ENCODE data around the gene SUPT4H1. TPM values are rescaled to one million over a fixed set of nuclear protein-coding genes. Genes with fewer than 3 reads are reported as not detected.

SUPT4H1 gene
- total and polyA plus RNA-seq, 9 of the 15 experiments (the other 6 are each of a cell fraction or from before 2014, with no cell fraction given): 62.1 to 320 (median 117) TPM

GRCh38 chr17:58328195-58329034 lies 23.6 kb downstream of the SUPT4H1 start, which contains the start of gene TSPOAP1 (continued):
- TF ChIP-seq, protein P1, sequence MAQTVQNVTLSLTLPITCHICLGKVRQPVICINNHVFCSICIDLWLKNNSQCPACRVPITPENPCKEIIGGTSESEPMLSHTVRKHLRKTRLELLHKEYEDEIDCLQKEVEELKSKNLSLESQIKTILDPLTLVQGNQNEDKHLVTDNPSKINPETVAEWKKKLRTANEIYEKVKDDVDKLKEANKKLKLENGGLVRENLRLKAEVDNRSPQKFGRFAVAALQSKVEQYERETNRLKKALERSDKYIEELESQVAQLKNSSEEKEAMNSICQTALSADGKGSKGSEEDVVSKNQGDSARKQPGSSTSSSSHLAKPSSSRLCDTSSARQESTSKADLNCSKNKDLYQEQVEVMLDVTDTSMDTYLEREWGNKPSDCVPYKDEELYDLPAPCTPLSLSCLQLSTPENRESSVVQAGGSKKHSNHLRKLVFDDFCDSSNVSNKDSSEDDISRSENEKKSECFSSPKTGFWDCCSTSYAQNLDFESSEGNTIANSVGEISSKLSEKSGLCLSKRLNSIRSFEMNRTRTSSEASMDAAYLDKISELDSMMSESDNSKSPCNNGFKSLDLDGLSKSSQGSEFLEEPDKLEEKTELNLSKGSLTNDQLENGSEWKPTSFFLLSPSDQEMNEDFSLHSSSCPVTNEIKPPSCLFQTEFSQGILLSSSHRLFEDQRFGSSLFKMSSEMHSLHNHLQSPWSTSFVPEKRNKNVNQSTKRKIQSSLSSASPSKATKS (CRISPR knock-in tag; IDR thresholded peaks at IDR 0.05): 0 out of 2 replicates have a peak, but pooled peaks have one; percentile 44
- TF ChIP-seq RAD51 (IDR thresholded peaks at IDR 0.05; ENCODE audit: borderline replicate concordance, low read depth) (no peak), ZSCAN29 (IDR thresholded peaks at IDR 0.05) (no peak), ZNF12 (CRISPR knock-in tag; IDR thresholded peaks at IDR 0.05) (no peak; the same call in 1 of the 2 replicates), ZNF239 (CRISPR knock-in tag; IDR thresholded peaks at IDR 0.05) (no peak), IRF1 (CRISPR knock-in tag; IDR thresholded peaks at IDR 0.05; ENCODE audit: borderline replicate concordance) (no peak; the same call in 1 of the 2 replicates), ELF1 (tag; IDR thresholded peaks at IDR 0.05) (no peak), ZNF347 (CRISPR knock-in tag; IDR thresholded peaks at IDR 0.05; ENCODE audit: low read depth) (0 out of 2 replicates have a peak, but pooled peaks have one; percentile 12), KLF13 (tag; IDR thresholded peaks at IDR 0.05; ENCODE audit: borderline replicate concordance, low read depth) (no peak), KDM4B (IDR thresholded peaks at IDR 0.05; ENCODE audit: borderline replicate concordance in 2 of 2, low read depth in 1 of 2) (peak in 1 of 2 experiments; percentile 1; a peak in 1 of 4 replicates), ZNF77 (CRISPR knock-in tag; IDR thresholded peaks at IDR 0.05) (0 out of 2 replicates have a peak, but pooled peaks have one; percentile 68), ZNF311 (CRISPR knock-in tag; IDR thresholded peaks at IDR 0.05) (no peak), TCF3 (CRISPR knock-in tag; IDR thresholded peaks at IDR 0.05) (peak; percentile 35), THRB (CRISPR knock-in tag; conservative IDR thresholded peaks at IDR 0.05) (peak; percentile 86), FIP1L1 (IDR thresholded peaks at IDR 0.05; ENCODE audit: low read depth, low read length, poor library complexity, severe bottlenecking) (peak; percentile 99), NCOR1 (IDR thresholded peaks at IDR 0.05) (peak; percentile 61), ZNF551 (CRISPR knock-in tag; IDR thresholded peaks at IDR 0.05) (0 out of 2 replicates have a peak, but pooled peaks have one; percentile 14)
- TF ChIP-seq, protein P2, sequence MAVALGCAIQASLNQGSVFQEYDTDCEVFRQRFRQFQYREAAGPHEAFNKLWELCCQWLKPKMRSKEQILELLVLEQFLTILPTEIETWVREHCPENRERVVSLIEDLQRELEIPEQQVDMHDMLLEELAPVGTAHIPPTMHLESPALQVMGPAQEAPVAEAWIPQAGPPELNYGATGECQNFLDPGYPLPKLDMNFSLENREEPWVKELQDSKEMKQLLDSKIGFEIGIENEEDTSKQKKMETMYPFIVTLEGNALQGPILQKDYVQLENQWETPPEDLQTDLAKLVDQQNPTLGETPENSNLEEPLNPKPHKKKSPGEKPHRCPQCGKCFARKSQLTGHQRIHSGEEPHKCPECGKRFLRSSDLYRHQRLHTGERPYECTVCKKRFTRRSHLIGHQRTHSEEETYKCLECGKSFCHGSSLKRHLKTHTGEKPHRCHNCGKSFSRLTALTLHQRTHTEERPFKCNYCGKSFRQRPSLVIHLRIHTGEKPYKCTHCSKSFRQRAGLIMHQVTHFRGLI (CRISPR knock-in tag; IDR thresholded peaks at IDR 0.05): no peak
- TF ChIP-seq, protein P3, sequence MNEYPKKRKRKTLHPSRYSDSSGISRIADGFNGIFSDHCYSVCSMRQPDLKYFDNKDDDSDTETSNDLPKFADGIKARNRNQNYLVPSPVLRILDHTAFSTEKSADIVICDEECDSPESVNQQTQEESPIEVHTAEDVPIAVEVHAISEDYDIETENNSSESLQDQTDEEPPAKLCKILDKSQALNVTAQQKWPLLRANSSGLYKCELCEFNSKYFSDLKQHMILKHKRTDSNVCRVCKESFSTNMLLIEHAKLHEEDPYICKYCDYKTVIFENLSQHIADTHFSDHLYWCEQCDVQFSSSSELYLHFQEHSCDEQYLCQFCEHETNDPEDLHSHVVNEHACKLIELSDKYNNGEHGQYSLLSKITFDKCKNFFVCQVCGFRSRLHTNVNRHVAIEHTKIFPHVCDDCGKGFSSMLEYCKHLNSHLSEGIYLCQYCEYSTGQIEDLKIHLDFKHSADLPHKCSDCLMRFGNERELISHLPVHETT (CRISPR knock-in tag; conservative IDR thresholded peaks at IDR 0.05 in 1 of 2, IDR thresholded peaks at IDR 0.05 in 1 of 2): no peak
